ENCODE results near the gene CBARP. TPM values are rescaled to one million over a fixed set of nuclear protein-coding genes. Genes with fewer than 3 reads are reported as not detected.
A peak's percentile ranks its signal among the peaks of the same experiment; 100 is the strongest.

The CBARP gene
- total RNA-seq, 1 experiment from 2014 or later, result 23.4 TPM

DNA sequence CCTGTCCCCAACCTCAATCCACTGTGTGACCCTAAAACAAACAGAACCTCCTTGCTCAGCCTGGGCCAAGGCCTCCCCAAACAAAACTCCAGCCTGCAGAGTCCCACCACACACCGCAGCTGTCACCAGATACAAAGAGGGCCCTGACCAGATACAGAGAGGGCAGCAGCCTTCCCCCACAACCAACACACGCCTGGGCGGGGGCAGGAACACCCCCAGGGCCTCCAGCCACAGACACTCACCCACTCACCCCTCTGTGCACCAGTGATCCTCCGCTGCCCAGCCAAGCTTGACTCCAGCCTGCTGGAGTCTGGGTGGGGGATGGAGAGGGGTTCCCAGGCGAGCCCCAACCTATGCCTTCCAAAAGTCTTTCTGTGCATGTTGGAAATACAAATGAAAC, 25.4 kb upstream of the CBARP start (continued):
- TF ChIP-seq PRRX2 (CRISPR knock-in tag; IDR thresholded peaks at IDR 0.05), result no peak
- TF ChIP-seq, protein P1, sequence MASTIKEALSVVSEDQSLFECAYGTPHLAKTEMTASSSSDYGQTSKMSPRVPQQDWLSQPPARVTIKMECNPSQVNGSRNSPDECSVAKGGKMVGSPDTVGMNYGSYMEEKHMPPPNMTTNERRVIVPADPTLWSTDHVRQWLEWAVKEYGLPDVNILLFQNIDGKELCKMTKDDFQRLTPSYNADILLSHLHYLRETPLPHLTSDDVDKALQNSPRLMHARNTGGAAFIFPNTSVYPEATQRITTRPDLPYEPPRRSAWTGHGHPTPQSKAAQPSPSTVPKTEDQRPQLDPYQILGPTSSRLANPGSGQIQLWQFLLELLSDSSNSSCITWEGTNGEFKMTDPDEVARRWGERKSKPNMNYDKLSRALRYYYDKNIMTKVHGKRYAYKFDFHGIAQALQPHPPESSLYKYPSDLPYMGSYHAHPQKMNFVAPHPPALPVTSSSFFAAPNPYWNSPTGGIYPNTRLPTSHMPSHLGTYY (CRISPR knock-in tag; IDR thresholded peaks at IDR 0.05), result no peak

DNA sequence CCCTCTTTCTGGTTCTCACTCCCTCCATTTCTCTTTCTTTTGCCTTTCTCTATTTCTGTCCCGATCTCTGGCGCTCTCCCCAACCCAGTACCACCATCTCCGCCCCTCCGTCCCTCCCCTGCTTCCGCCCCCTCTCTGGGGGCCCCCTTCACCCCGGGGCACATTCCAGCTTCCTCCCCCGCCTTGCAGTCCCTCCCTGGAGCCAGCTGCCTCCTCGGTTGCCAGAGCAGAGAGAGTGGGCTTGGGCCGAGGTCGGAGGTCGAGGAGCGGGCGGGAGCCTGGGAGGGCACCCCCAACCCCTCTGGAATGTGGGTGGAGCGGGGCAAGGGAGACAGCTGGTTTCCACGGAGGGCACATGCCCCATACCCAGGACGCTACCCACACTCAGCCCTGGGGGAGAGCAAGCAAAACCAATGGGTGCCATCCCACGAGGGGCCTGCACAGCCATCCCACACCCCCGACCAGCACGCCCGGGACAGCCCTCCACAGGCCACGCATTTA, 24.9 kb upstream of the CBARP start:
- Mint-ChIP-seq H3K27ac (no peak overlapping the region), H3K4me3 (peak overlapping the region; percentile 51), H3K36me3 (peaks cover 5% of the 10 kb centered on the region), H3K4me1 (peaks cover 58% of the 10 kb centered on the region), H3K9me3 (no peaks in the 10 kb centered on the region), H3K27me3 (ENCODE audit: low read depth) (peaks cover 5% of the 10 kb centered on the region)
- ChIA-PET POLR2A (interaction anchor here (1.5 kb wide), 1 partner anchor 19 kb away, joined by 4 read pairs; no protein-coding TSS in a partner anchor), CTCF (interaction anchor here (15.6 kb wide), 1 partner anchor 20 kb away, joined by 648 read pairs; the partner anchor contains the start of gene ATP5F1D)
- TF ChIP-seq ZNF423 (CRISPR knock-in tag; IDR thresholded peaks at IDR 0.05) (0 out of 2 replicates have a peak, but pooled peaks have one; percentile 27), OVOL2 (CRISPR knock-in tag; IDR thresholded peaks at IDR 0.05; ENCODE audit: borderline replicate concordance) (no peak), NR2C2 (CRISPR knock-in tag; IDR thresholded peaks at IDR 0.05) (no peak)
- TF ChIP-seq, protein P2, sequence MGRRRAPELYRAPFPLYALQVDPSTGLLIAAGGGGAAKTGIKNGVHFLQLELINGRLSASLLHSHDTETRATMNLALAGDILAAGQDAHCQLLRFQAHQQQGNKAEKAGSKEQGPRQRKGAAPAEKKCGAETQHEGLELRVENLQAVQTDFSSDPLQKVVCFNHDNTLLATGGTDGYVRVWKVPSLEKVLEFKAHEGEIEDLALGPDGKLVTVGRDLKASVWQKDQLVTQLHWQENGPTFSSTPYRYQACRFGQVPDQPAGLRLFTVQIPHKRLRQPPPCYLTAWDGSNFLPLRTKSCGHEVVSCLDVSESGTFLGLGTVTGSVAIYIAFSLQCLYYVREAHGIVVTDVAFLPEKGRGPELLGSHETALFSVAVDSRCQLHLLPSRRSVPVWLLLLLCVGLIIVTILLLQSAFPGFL (CRISPR knock-in tag; IDR thresholded peaks at IDR 0.05; ENCODE audit: borderline replicate concordance), result no peak
- TF ChIP-seq, protein P3, sequence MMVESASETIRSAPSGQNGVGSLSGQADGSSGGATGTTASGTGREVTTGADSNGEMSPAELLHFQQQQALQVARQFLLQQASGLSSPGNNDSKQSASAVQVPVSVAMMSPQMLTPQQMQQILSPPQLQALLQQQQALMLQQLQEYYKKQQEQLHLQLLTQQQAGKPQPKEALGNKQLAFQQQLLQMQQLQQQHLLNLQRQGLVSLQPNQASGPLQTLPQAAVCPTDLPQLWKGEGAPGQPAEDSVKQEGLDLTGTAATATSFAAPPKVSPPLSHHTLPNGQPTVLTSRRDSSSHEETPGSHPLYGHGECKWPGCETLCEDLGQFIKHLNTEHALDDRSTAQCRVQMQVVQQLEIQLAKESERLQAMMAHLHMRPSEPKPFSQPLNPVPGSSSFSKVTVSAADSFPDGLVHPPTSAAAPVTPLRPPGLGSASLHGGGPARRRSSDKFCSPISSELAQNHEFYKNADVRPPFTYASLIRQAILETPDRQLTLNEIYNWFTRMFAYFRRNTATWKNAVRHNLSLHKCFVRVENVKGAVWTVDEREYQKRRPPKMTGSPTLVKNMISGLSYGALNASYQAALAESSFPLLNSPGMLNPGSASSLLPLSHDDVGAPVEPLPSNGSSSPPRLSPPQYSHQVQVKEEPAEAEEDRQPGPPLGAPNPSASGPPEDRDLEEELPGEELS (CRISPR knock-in tag; IDR thresholded peaks at IDR 0.05), result 0 out of 2 replicates have a peak, but pooled peaks have one; percentile 23
- TF ChIP-seq, protein P4, sequence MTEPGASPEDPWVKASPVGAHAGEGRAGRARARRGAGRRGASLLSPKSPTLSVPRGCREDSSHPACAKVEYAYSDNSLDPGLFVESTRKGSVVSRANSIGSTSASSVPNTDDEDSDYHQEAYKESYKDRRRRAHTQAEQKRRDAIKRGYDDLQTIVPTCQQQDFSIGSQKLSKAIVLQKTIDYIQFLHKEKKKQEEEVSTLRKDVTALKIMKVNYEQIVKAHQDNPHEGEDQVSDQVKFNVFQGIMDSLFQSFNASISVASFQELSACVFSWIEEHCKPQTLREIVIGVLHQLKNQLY (CRISPR knock-in tag; IDR thresholded peaks at IDR 0.05), result no peak
- TF ChIP-seq, protein P5, sequence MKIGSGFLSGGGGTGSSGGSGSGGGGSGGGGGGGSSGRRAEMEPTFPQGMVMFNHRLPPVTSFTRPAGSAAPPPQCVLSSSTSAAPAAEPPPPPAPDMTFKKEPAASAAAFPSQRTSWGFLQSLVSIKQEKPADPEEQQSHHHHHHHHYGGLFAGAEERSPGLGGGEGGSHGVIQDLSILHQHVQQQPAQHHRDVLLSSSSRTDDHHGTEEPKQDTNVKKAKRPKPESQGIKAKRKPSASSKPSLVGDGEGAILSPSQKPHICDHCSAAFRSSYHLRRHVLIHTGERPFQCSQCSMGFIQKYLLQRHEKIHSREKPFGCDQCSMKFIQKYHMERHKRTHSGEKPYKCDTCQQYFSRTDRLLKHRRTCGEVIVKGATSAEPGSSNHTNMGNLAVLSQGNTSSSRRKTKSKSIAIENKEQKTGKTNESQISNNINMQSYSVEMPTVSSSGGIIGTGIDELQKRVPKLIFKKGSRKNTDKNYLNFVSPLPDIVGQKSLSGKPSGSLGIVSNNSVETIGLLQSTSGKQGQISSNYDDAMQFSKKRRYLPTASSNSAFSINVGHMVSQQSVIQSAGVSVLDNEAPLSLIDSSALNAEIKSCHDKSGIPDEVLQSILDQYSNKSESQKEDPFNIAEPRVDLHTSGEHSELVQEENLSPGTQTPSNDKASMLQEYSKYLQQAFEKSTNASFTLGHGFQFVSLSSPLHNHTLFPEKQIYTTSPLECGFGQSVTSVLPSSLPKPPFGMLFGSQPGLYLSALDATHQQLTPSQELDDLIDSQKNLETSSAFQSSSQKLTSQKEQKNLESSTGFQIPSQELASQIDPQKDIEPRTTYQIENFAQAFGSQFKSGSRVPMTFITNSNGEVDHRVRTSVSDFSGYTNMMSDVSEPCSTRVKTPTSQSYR (CRISPR knock-in tag; IDR thresholded peaks at IDR 0.05), result no peak
- TF ChIP-seq, protein P6, sequence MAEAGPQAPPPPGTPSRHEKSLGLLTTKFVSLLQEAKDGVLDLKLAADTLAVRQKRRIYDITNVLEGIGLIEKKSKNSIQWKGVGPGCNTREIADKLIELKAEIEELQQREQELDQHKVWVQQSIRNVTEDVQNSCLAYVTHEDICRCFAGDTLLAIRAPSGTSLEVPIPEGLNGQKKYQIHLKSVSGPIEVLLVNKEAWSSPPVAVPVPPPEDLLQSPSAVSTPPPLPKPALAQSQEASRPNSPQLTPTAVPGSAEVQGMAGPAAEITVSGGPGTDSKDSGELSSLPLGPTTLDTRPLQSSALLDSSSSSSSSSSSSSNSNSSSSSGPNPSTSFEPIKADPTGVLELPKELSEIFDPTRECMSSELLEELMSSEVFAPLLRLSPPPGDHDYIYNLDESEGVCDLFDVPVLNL (CRISPR knock-in tag; IDR thresholded peaks at IDR 0.05; ENCODE audit: borderline replicate concordance, low read depth), result no peak
- no peak for DNase-seq (ENCODE audit: low spot score)
- no peak for ATAC-seq

DNA sequence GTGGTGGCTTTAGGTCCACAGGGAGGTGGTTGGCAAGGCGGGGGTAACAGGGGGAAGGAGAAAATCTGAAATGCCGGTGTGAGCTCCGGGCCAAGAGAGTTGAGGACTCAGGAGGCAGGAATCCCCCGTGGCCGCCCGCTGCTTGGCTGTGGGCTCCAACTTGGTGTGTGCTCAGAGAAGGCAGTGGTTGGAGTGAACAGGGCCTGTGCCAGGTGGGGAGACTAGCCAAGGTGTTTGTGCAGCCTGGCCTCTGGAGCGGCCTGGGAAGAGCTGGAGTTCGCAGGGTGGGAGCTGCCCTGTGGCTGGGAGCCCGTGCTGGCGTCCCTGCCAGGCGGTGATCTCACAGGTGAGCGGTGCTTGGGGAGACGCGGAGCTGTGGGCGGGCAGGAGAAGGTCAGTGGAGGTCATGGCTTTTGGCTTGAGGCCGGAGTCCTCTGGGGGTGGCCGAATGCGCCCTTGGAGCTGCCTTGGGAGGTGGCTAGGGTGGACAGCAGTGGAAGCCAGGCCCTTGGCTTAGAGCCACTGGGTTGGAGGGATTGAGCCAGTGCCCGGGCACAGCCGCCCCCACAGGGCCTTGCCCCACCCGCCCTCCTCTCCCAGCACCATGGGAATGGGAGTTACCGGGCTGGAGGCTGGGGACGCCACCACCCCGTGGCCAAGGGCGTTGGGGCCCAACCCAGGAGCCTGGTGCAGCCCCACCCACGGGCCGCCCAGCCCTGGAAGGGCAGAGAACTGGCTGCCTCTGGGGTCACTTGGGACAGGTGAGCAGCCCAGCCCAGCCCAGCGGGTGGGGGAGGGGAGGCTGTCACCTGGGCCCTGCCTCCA, 24.2 kb upstream of the CBARP start:
- DNase-seq (ENCODE audit: low spot score), result no peak
- no peak for TF ChIP-seq CREB1 (CRISPR knock-in tag; IDR thresholded peaks at IDR 0.05)
- CTCF ChIA-PET, result interaction anchor here (0.8 to 15.6 kb wide), 6 partner anchors 9 to 92 kb away, joined by 3 to 648 read pairs (median 4); partner anchors contain the start of gene ATP5F1D
- H3K27me3 Mint-ChIP-seq (ENCODE audit: low read depth), result peaks cover under 1% of the 10 kb centered on the region
- H3K27ac Mint-ChIP-seq, result peak overlapping the region; percentile 86
- peaks cover 58% of the 10 kb centered on the region for H3K4me1 Mint-ChIP-seq
- no peaks in the 10 kb centered on the region for H3K9me3 Mint-ChIP-seq
- ATAC-seq, result no peak
- H3K4me3 Mint-ChIP-seq, result peak overlapping the region; percentile 89
- POLR2A ChIA-PET, result interaction anchor here (1.5 to 3.6 kb wide), 2 partner anchors 7 to 18 kb away, joined by 4 to 31 read pairs; partner anchors contain the start of gene CIRBP
- H3K36me3 Mint-ChIP-seq, result peaks cover 9% of the 10 kb centered on the region
